ENCODE results near the gene ARHGAP1. TPM values are rescaled to one million over a fixed set of nuclear protein-coding genes. Genes with fewer than 3 reads are reported as not detected.
A peak's percentile ranks its signal among the peaks of the same experiment; 100 is the strongest.

Gene ARHGAP1
- total and polyA plus RNA-seq, 2 of the 13 experiments (the other 11 are each of a cell fraction or from before 2014, with no cell fraction given), result 18.6 to 30.3 TPM

GRCh38 chr11:46718155-46719019 lies 18.0 kb upstream of the ARHGAP1 start (continued):
- TF ChIP-seq DR1 (CRISPR knock-in tag; IDR thresholded peaks at IDR 0.05) (no peak; the same call in 1 of the 2 replicates), ZNF644 (CRISPR knock-in tag; IDR thresholded peaks at IDR 0.05; ENCODE audit: low read depth) (peak; percentile 80; the same call in 1 of the 2 replicates), DMTF1 (CRISPR knock-in tag; IDR thresholded peaks at IDR 0.05) (no peak), HNRNPL (IDR thresholded peaks at IDR 0.05; ENCODE audit: low read depth, low read length) (peak; percentile 63; the same call in 1 of the 2 replicates), AKNA (CRISPR knock-in tag; IDR thresholded peaks at IDR 0.05; ENCODE audit: borderline replicate concordance) (no peak; the same call in 1 of the 2 replicates), ZNF616 (CRISPR knock-in tag; IDR thresholded peaks at IDR 0.05; ENCODE audit: low read depth) (no peak), ZMAT3 (CRISPR knock-in tag; conservative IDR thresholded peaks at IDR 0.05) (0 out of 2 replicates have a peak, but pooled peaks have one; percentile 7), SMC3 (IDR thresholded peaks at IDR 0.05; ENCODE audit: low read length) (peak; percentile 31; the same call in 1 of the 2 replicates), PCBP2 (optimal IDR thresholded peaks at IDR 0.05; ENCODE audit: low read depth, low read length, poor library complexity, severe bottlenecking) (no peak), NFE2 (CRISPR knock-in tag; IDR thresholded peaks at IDR 0.05) (no peak), FIP1L1 (IDR thresholded peaks at IDR 0.05; ENCODE audit: borderline replicate concordance, insufficient read depth, low read depth, low read length) (no peak), KDM3A (CRISPR knock-in tag; IDR thresholded peaks at IDR 0.05; ENCODE audit: low read depth) (peak; percentile 65; the same call in 1 of the 2 replicates), ATF2 (CRISPR knock-in tag; IDR thresholded peaks at IDR 0.05) (peak; percentile 89), ZNF34 (CRISPR knock-in tag; IDR thresholded peaks at IDR 0.05; ENCODE audit: borderline replicate concordance) (no peak), ZNF777 (CRISPR knock-in tag; IDR thresholded peaks at IDR 0.05) (no peak), TP53 (CRISPR knock-in tag; conservative IDR thresholded peaks at IDR 0.05) (no peak), CHD2 (IDR thresholded peaks at IDR 0.05; ENCODE audit: low read depth, low read length) (peak; percentile 50; the same call in 1 of the 2 replicates), ZFP36 (IDR thresholded peaks at IDR 0.05; ENCODE audit: borderline replicate concordance, low read depth, low read length, partially characterized antibody) (no peak), ZNF496 (CRISPR knock-in tag; IDR thresholded peaks at IDR 0.05; ENCODE audit: insufficient replicate concordance) (no peak), EHMT2 (IDR thresholded peaks at IDR 0.05; ENCODE audit: borderline replicate concordance, low read depth, low read length) (peak; percentile 75; the same call in 1 of the 2 replicates), PHF20 (CRISPR knock-in tag; IDR thresholded peaks at IDR 0.05) (peak; percentile 21; the same call in 1 of the 2 replicates)

All from HepG2 (cell line).